SIG-M5 treated with dmso at 0.1 percent for 504 hours (cell line): Measurements from ENCODE around the gene HP.

Experiments used
- DNase-seq: peaks from one replicate; lab custom pipeline; 2025; ENCODE audit not compliant: unreplicated experiment; lab: John Stamatoyannopoulos, UW

HP gene

GRCh38 chr16:72083778-72084404, 29.6 kb downstream of the HP start:
- no peak for DNase-seq

- no peak for DNase-seq
Observed at GRCh38 chr16:72084445-72084844, 30.1 kb downstream of the HP start.

- no peak for DNase-seq
Observed at GRCh38 chr16:72085002-72085401, 30.7 kb downstream of the HP start.

GRCh38 chr16:72091217-72091616, 36.9 kb downstream of the HP start:
- DNase-seq = no peak

- peak; percentile 42 for DNase-seq
Observed at GRCh38 chr16:72092832-72093447, 38.6 kb downstream of the HP start.

GRCh38 chr16:72093448-72094265, 39.4 kb downstream of the HP start, which contains the start of the genes DHX38 and TXNL4B:
Gene DHX38, plus strand, starts transcription at chr16:72093847. Its CDS starts 2,311 bp downstream, at chr16:72096158.
Gene TXNL4B, minus strand, starts transcription at chr16:72093620. Its CDS starts 2,871 bp downstream, at chr16:72090749.
- peak; percentile 99 for DNase-seq

- no peak for DNase-seq
Observed at GRCh38 chr16:72094266-72094610, 39.9 kb downstream of the HP start.

GRCh38 chr16:72098936-72099335, 44.6 kb downstream of the HP start:
- no peak for DNase-seq

- peak; percentile 69 for DNase-seq
Observed at GRCh38 chr16:72099377-72099818, 45.1 kb downstream of the HP start.

- DNase-seq = no peak
Observed at GRCh38 chr16:72101195-72101594, 46.9 kb downstream of the HP start.

GRCh38 chr16:72104905-72105304, 50.6 kb downstream of the HP start:
- DNase-seq = no peak

GRCh38 chr16:72105978-72106377, 51.7 kb downstream of the HP start:
- DNase-seq = no peak

GRCh38 chr16:72107371-72107770, 53.1 kb downstream of the HP start:
- no peak for DNase-seq

- DNase-seq = no peak
Observed at GRCh38 chr16:72108353-72109102, 54.2 kb downstream of the HP start.

GRCh38 chr16:72109300-72109699, 55.0 kb downstream of the HP start:
- DNase-seq = no peak

- no peak for DNase-seq
Observed at GRCh38 chr16:72109966-72110530, 55.7 kb downstream of the HP start.
